Measurements from ENCODE around the gene PRKN.

DNA sequence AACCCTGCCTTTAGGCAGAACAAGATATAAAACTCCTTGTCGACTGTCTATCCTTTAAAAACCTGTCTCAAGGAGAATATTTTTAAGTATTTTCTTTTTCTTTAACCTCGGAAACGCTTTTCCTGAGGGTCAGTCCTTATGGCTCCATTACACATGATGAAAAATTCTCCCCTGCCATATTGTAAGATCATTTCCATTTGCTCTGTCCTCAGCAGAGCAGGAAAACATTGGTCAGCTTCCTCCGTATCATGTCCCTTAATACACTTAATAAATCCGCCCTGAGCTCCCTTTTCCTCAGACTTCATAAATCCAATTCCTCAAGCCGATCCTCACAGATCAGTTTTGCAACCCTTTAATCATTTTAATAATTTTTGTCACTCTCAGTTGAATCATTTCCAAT, 1219.2 kb downstream of the PRKN start:
- TF ChIP-seq, protein P1, sequence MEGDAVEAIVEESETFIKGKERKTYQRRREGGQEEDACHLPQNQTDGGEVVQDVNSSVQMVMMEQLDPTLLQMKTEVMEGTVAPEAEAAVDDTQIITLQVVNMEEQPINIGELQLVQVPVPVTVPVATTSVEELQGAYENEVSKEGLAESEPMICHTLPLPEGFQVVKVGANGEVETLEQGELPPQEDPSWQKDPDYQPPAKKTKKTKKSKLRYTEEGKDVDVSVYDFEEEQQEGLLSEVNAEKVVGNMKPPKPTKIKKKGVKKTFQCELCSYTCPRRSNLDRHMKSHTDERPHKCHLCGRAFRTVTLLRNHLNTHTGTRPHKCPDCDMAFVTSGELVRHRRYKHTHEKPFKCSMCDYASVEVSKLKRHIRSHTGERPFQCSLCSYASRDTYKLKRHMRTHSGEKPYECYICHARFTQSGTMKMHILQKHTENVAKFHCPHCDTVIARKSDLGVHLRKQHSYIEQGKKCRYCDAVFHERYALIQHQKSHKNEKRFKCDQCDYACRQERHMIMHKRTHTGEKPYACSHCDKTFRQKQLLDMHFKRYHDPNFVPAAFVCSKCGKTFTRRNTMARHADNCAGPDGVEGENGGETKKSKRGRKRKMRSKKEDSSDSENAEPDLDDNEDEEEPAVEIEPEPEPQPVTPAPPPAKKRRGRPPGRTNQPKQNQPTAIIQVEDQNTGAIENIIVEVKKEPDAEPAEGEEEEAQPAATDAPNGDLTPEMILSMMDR (IDR thresholded peaks at IDR 0.05; ENCODE audit: insufficient read depth, low read length): no peak
- TF ChIP-seq GABPA (IDR thresholded peaks at IDR 0.05; ENCODE audit: low read depth) (no peak), POLR2AphosphoS5 (IDR thresholded peaks at IDR 0.05; ENCODE audit: low read depth) (no peak)
- TF ChIP-seq, protein P2, sequence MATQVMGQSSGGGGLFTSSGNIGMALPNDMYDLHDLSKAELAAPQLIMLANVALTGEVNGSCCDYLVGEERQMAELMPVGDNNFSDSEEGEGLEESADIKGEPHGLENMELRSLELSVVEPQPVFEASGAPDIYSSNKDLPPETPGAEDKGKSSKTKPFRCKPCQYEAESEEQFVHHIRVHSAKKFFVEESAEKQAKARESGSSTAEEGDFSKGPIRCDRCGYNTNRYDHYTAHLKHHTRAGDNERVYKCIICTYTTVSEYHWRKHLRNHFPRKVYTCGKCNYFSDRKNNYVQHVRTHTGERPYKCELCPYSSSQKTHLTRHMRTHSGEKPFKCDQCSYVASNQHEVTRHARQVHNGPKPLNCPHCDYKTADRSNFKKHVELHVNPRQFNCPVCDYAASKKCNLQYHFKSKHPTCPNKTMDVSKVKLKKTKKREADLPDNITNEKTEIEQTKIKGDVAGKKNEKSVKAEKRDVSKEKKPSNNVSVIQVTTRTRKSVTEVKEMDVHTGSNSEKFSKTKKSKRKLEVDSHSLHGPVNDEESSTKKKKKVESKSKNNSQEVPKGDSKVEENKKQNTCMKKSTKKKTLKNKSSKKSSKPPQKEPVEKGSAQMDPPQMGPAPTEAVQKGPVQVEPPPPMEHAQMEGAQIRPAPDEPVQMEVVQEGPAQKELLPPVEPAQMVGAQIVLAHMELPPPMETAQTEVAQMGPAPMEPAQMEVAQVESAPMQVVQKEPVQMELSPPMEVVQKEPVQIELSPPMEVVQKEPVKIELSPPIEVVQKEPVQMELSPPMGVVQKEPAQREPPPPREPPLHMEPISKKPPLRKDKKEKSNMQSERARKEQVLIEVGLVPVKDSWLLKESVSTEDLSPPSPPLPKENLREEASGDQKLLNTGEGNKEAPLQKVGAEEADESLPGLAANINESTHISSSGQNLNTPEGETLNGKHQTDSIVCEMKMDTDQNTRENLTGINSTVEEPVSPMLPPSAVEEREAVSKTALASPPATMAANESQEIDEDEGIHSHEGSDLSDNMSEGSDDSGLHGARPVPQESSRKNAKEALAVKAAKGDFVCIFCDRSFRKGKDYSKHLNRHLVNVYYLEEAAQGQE (IDR thresholded peaks at IDR 0.05; ENCODE audit: insufficient replicate concordance, low read depth): no peak
